ENCODE data around the gene WWOX.

WWOX gene

GRCh38 chr16:78448658-78449271 is 349.3 kb downstream of the WWOX start:
- Mint-ChIP-seq H3K27me3 (no peaks in the 10 kb centered on the region), H3K4me1 (ENCODE audit: low read depth) (peaks cover 2% of the 10 kb centered on the region), H3K4me3 (no peak overlapping the region), H3K36me3 (ENCODE audit: low read depth) (no peaks in the 10 kb centered on the region), H3K9me3 (no peaks in the 10 kb centered on the region), H3K27ac (no peak overlapping the region)
- no peak for DNase-seq

DNA sequence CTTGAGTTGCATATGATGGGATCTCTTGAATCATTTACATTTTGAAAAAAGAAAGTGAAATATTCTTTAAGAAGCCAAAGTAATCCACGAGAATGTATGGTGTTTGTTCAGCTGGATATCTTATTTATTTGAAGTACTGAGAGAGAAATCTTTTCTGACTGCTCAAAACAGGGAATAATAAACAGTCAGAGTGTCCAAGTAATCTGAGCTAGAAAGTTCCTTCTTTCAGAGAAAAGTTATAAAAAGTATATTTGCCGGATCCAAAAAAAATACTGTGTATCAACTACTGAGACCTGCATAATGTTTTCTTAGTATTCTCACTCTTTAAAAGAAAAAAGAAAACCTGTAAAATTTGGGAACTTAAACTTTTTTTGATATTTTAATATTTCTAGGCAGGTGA is 350.8 kb downstream of the WWOX start:
- no peak overlapping the region for H3K27ac Mint-ChIP-seq
- no peak for DNase-seq
- no peaks in the 10 kb centered on the region for H3K27me3 Mint-ChIP-seq
- H3K4me3 Mint-ChIP-seq = no peak overlapping the region
- no peaks in the 10 kb centered on the region for H3K9me3 Mint-ChIP-seq
- H3K36me3 Mint-ChIP-seq (ENCODE audit: low read depth) = no peaks in the 10 kb centered on the region
- H3K4me1 Mint-ChIP-seq (ENCODE audit: low read depth) = no peaks in the 10 kb centered on the region

GRCh38 chr16:78452025-78452555 is 352.6 kb downstream of the WWOX start:
- Mint-ChIP-seq H3K4me3 (no peak overlapping the region), H3K27ac (no peak overlapping the region), H3K4me1 (ENCODE audit: low read depth) (no peaks in the 10 kb centered on the region), H3K36me3 (ENCODE audit: low read depth) (no peaks in the 10 kb centered on the region), H3K9me3 (no peaks in the 10 kb centered on the region), H3K27me3 (no peaks in the 10 kb centered on the region)
- no peak for DNase-seq

- Mint-ChIP-seq H3K27ac (no peak overlapping the region), H3K27me3 (no peaks in the 10 kb centered on the region), H3K9me3 (no peaks in the 10 kb centered on the region), H3K36me3 (ENCODE audit: low read depth) (no peaks in the 10 kb centered on the region), H3K4me1 (ENCODE audit: low read depth) (no peaks in the 10 kb centered on the region), H3K4me3 (no peak overlapping the region)
- DNase-seq = no peak
These were observed 356.4 kb downstream of the WWOX start for GRCh38 chr16:78455861-78456260.

DNA sequence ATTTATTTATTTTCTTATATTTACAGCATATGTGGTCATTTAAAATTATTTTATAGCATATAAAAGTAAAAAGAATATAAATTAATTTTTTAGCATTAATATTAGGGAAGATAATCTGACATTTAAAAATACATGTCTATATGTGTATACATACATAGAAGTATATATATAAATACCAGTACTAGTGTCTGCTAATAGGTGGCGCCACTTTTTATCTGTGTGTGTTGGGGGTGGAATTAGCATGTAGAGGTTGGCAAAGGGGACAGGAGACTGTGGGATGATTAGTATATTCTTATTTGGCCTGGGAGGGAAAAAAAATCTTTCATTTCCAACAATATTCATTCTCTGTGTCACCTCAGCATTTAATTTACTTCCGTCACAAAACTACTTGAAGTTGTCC is 359.1 kb downstream of the WWOX start:
- Mint-ChIP-seq H3K27me3 (no peaks in the 10 kb centered on the region), H3K27ac (no peak overlapping the region), H3K9me3 (peaks cover under 1% of the 10 kb centered on the region), H3K4me1 (ENCODE audit: low read depth) (no peaks in the 10 kb centered on the region), H3K36me3 (ENCODE audit: low read depth) (no peaks in the 10 kb centered on the region), H3K4me3 (no peak overlapping the region)
- no peak for DNase-seq

- H3K9me3 Mint-ChIP-seq = peaks cover 11% of the 10 kb centered on the region
- no peaks in the 10 kb centered on the region for H3K4me1 Mint-ChIP-seq (ENCODE audit: low read depth)
- no peak overlapping the region for H3K4me3 Mint-ChIP-seq
- no peak for DNase-seq
- H3K36me3 Mint-ChIP-seq (ENCODE audit: low read depth) = peaks cover 2% of the 10 kb centered on the region
- no peaks in the 10 kb centered on the region for H3K27me3 Mint-ChIP-seq
- no peak overlapping the region for H3K27ac Mint-ChIP-seq
These were observed 361.0 kb downstream of the WWOX start for GRCh38 chr16:78460428-78460827.

- DNase-seq = no peak
- H3K4me1 Mint-ChIP-seq (ENCODE audit: low read depth) = no peaks in the 10 kb centered on the region
- H3K9me3 Mint-ChIP-seq = peaks cover 11% of the 10 kb centered on the region
- no peak overlapping the region for H3K27ac Mint-ChIP-seq
- H3K27me3 Mint-ChIP-seq = no peaks in the 10 kb centered on the region
- peaks cover 2% of the 10 kb centered on the region for H3K36me3 Mint-ChIP-seq (ENCODE audit: low read depth)
- H3K4me3 Mint-ChIP-seq = no peak overlapping the region
These were observed 361.6 kb downstream of the WWOX start for GRCh38 chr16:78461087-78461486.

DNA sequence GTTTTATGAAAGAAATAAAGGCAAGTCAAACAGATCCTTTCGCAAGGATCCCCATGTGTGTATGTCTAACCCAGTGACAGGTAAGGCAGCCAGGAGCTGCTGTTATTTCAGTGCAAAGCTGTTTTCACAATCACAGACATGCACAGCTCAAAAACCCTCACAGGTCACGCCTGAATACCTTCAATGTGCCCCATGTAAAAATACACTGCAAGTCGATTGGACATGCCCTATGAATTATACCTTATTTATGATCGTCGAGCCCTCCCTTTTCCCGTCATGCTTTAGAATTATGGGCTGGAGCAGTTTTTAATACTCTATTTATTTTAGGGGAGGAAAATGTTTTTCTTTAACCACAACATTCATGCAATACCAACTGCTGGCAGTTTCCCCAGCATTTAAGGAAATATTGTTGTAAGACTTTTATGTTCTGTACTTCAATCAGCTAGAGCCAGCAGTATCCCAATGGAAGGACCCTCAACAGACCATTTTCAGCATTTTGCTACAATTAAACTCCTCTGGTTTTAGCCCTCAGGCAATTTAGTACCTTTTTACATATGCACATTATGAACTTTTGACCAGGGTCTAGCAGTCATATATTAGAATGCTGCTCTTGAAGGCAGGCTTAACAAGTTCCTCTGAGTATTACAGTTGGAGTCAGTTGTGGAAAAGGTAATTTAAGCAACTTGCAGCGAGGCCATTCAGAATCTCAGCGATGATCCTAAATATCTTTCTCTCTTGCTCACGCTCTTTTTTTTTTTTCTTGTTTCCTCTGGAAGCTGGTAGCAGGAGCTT is 362.2 kb downstream of the WWOX start:
- H3K27ac Mint-ChIP-seq = no peak overlapping the region
- no peaks in the 10 kb centered on the region for H3K27me3 Mint-ChIP-seq
- H3K4me3 Mint-ChIP-seq = no peak overlapping the region
- no peak for DNase-seq
- peaks cover 2% of the 10 kb centered on the region for H3K36me3 Mint-ChIP-seq (ENCODE audit: low read depth)
- peaks cover 11% of the 10 kb centered on the region for H3K9me3 Mint-ChIP-seq
- H3K4me1 Mint-ChIP-seq (ENCODE audit: low read depth) = no peaks in the 10 kb centered on the region

- peaks cover 2% of the 10 kb centered on the region for H3K36me3 Mint-ChIP-seq (ENCODE audit: low read depth)
- no peak overlapping the region for H3K4me3 Mint-ChIP-seq
These were observed 363.1 kb downstream of the WWOX start for GRCh38 chr16:78462288-78463208.

GRCh38 chr16:78463591-78463990 is 364.1 kb downstream of the WWOX start:
- H3K9me3 Mint-ChIP-seq = peaks cover 11% of the 10 kb centered on the region
- H3K4me1 Mint-ChIP-seq (ENCODE audit: low read depth) = no peaks in the 10 kb centered on the region
- peaks cover 2% of the 10 kb centered on the region for H3K36me3 Mint-ChIP-seq (ENCODE audit: low read depth)
- H3K4me3 Mint-ChIP-seq = no peak overlapping the region
- DNase-seq = no peak
- H3K27me3 Mint-ChIP-seq = no peaks in the 10 kb centered on the region
- no peak overlapping the region for H3K27ac Mint-ChIP-seq

More at GRCh38 chr16:78462288-78463208, 363.1 kb downstream of the WWOX start:
- no peak for DNase-seq
- H3K4me1 Mint-ChIP-seq (ENCODE audit: low read depth) = no peaks in the 10 kb centered on the region
- H3K27me3 Mint-ChIP-seq = no peaks in the 10 kb centered on the region
- peaks cover 11% of the 10 kb centered on the region for H3K9me3 Mint-ChIP-seq
- no peak overlapping the region for H3K27ac Mint-ChIP-seq

- DNase-seq = no peak
- Mint-ChIP-seq H3K36me3 (ENCODE audit: low read depth) (peaks cover 2% of the 10 kb centered on the region), H3K4me3 (no peak overlapping the region), H3K27me3 (no peaks in the 10 kb centered on the region), H3K9me3 (peaks cover 11% of the 10 kb centered on the region), H3K4me1 (ENCODE audit: low read depth) (no peaks in the 10 kb centered on the region), H3K27ac (no peak overlapping the region)
These were observed 365.4 kb downstream of the WWOX start for GRCh38 chr16:78464833-78465232.

DNA sequence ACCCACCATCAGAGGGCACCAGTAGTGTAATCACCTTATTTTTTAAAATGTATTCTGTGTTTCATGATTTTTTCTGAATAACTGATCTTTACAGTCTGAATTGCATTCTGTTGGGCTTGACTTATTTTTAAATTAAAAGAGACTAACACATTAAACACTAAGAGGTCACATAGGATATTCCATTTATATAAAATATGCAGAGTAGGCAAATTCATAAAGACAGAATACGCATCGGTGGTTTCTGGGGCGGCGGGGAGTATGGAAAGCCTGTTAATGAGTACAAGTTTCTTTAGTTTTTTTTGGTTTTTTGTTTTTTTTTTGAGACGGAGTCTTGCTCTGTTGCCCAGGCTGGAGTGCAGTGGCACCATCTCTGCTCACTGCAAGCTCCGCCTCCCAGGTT is 366.3 kb downstream of the WWOX start:
- DNase-seq = no peak
- H3K9me3 Mint-ChIP-seq = peaks cover 11% of the 10 kb centered on the region
- no peaks in the 10 kb centered on the region for H3K4me1 Mint-ChIP-seq (ENCODE audit: low read depth)
- H3K27me3 Mint-ChIP-seq = no peaks in the 10 kb centered on the region
- no peak overlapping the region for H3K4me3 Mint-ChIP-seq
- H3K27ac Mint-ChIP-seq = no peak overlapping the region
- peaks cover 2% of the 10 kb centered on the region for H3K36me3 Mint-ChIP-seq (ENCODE audit: low read depth)

DNA sequence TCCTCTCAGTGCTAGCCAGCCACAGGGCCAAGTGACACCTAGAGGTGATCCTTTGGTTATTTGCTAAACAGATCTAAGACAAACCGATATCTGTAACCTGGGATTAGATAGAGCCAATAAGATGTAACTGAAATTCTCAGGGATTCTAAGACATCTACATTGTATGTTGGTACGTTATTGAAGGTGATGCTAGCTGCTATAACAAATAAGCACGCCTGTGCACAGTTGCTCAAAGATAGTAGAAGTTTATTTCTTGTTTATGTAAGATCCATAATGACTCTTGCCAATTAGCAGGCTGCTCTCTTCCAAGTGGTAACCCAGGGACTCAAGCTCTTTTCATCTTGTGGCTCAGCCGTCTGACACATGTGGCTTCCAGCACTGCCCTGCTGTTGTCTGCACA is 370.3 kb downstream of the WWOX start:
- Mint-ChIP-seq H3K27ac (no peak overlapping the region), H3K4me3 (no peak overlapping the region), H3K9me3 (peaks cover 3% of the 10 kb centered on the region), H3K4me1 (ENCODE audit: low read depth) (no peaks in the 10 kb centered on the region), H3K27me3 (no peaks in the 10 kb centered on the region), H3K36me3 (ENCODE audit: low read depth) (peaks cover under 1% of the 10 kb centered on the region)
- DNase-seq = no peak

- H3K4me1 Mint-ChIP-seq (ENCODE audit: low read depth) = no peaks in the 10 kb centered on the region
These were observed 373.7 kb downstream of the WWOX start for GRCh38 chr16:78473031-78473699.

More at GRCh38 chr16:78473031-78473699, 373.7 kb downstream of the WWOX start:
- Mint-ChIP-seq H3K36me3 (ENCODE audit: low read depth) (no peaks in the 10 kb centered on the region), H3K9me3 (no peaks in the 10 kb centered on the region), H3K27me3 (no peaks in the 10 kb centered on the region), H3K4me3 (no peak overlapping the region), H3K27ac (no peak overlapping the region)
- DNase-seq = no peak
